CD4-positive, alpha-beta T cell treated with Interleukin-1 beta for 1 hour (primary cell): ENCODE data around the gene PPFIA1.
"Not testable (repeated sequence)": the region's sequence is repeated elsewhere in the genome, so short reads cannot be mapped to it uniquely, and the experiment has no call there.

ENCODE experiments used
- DNase-seq, 2 donors: peaks; one replicate each; pipeline ENCODE4 v3.0.0-alpha.2; 2020 to 2022

PPFIA1 gene

DNA sequence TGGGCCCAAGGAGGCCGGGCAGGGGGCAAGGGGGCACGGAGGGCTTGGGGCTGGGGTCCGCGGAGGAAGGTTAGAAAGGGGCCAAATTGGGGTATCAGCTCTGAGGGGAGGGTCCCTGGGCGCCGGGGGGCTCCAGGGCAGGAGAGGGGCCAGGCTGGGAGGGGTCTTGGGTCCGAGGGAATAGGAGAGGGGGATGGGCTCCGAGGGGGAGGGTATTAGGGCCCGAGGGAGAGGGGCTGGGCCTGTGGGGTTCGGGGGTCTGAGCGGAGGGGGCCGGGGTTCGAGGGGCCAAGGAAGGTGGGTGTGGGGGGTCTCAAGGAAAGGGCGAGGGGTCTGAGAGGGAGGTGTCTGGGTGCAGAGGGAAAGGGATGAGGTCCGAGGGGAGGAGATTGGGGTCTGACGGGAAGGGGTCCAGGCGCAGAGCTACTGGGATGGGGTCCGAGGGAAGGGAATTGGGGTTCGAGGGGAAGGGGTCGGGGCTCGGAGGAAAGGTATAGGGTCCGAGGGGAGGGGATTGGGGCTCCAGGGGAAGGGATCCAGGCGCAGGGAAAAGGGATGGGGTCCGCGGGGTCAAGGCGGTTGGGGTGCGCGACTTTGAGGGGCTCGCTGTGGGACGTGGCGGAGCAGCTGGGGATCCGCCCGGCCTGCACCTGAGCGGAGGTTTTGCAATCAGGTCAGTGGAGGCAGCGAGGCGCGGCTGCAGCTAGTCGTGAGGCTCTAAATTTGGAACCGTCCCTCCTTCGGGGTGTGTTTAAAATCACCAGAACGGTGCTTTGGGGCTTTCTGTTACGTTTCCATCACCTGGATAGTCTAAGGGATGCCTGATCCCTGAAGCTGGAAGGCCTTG, 128.6 kb downstream of the PPFIA1 start:
- no peak for DNase-seq

DNA sequence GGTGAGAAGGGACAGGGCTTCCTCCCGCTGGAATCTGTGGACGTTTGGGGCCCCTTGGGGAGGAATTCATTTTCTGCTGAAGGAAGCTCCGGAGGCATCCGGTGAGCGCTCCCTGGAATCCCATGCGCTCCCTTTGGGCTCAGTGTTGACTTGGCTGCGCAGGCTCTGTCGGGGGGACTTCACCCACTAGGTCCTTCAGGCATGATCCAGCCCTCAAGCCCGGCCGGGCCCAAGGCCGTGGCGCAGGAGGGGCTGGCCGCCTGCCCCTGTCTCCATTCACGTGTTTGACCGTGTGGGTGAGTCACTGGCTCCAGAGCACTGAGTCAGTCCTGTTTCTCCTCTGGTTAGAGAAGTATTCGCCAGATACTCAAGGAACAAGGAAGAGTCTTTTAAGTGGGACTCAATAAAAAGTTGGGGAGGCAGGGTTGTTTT, 129.2 kb downstream of the PPFIA1 start:
- peak in 1 of 2 donors; percentile 26 for DNase-seq

DNA sequence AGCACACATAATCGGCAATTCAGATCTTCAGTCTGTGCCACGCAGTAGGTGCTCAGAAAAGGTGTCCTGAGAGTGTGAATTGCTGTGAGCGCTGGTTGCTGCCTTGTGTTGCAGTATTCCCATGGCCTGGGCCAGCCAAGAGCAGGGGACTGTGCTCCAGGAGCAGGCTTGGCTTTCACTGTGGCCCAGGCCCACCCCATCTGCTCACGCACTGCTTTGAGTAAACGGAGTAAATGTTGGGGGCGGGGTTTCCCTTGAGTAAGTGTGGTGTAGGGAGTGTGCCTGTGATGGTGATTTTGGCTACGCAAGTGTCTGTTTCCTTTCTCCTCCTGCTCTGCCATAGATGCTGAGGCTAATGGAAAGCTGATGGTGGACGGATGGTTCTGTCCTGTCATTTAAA, 130.2 kb downstream of the PPFIA1 start:
- DNase-seq = no peak

DNA sequence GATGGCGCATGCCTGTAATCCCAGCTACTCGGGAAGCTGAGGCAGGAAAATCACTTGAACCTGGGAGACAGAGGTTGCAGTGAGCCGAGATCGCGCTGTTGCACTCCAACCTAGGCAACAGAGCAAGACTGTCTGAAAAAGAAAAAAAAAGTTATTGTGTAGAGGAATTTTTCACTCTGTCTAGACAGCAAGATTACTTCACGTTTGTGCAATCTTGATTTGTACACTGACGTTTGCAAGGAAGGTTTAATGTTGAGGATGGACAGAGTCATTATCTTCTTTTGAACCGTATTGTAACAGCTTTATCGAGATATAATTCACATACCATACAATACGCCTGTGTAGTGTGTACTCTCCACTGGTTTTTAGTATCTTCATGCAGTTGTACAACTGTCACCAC, 131.5 kb downstream of the PPFIA1 start:
- DNase-seq = no peak

DNA sequence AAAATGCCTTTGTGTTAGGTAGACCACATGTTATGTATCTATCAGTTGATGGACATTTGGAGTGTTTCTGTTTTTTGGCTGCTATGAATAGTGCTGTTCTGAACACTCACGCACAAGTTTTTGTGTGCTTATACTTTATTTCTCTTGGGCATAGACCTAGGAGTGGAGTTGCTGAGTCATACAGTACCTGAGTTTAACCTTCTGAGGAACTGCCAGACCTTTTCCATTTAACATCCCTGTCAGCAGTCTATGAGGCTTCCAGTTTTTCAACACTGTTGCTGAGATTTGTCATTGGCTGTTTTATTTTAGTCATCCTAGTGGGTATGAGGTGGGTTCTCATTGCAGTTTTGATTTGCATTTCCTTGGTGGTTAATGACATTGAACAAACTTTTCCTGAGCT, 132.2 kb downstream of the PPFIA1 start:
- no peak for DNase-seq

DNA sequence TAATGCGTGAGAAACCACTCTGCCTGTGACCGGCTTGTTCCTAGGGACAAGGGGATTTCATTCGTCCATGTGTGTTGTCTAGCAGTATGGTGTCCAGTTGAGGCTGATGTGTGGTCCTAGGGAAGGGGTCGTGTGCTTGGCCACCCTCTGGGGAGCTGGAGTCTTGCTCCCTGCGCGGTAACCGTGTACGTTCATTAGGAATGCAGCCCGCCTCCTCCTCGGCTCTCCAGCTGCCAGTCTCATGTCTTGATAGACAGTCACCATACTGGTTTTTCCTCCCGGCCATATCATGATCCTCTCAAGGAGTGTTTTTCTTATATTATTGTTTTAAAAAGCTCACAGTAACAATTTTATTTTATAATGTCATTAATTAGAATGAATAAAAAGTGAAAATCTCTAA, 133.8 kb downstream of the PPFIA1 start:
- DNase-seq = no peak

DNA sequence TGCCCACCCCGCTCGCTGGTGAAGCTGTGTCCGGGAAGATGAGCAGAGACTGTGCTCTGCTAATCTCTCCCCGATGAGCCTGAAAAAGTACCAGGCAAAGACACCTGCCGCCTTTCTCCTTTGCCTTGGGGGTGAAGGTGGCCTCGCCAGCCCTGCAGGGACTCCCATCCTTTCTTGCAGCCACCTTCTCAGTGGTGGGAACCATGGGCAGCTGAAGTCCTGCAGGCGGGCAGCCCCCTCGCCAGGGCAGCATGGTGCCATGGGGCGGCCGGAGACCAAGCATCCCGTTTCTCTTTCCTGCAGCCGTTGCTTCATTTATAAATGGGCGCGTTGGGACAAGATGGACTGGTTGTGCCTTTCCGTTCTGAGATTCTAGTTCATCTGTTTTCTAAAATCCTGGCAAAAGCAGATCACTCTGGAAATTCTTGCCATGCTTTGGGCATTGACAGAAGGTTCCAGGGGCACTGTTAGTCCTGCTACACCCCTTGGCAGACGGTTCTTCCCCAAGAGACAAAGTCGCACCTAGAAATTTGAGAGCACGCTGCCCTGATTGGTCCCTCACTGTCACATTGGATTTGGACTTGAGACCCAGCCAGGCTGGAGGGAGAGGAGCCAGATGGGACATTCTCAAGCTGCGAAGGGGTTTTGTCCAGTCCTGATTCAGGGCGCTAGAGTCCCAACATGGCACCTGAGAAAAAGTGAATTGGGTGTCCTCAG, 135.3 kb downstream of the PPFIA1 start:
- no peak for DNase-seq

DNA sequence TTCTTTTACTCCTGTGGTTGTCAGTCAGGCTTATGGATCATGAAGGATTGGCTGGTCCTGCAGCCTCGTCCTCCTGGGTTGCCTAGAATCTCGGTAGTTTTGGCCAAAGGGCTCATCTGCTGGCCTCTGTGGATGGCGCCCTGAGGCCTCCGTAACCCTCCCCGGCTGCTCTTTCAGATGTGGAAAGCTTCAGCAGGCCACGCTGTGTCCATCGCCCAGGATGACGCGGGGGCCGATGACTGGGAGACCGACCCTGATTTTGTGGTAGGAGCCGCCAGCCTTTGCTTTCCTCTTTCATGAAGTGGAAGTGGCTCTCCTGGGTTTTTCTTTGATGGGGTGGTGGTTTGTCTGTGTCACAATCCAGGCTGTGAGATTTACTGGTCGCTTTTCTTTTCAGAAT, 136.6 kb downstream of the PPFIA1 start:
- no peak for DNase-seq

DNA sequence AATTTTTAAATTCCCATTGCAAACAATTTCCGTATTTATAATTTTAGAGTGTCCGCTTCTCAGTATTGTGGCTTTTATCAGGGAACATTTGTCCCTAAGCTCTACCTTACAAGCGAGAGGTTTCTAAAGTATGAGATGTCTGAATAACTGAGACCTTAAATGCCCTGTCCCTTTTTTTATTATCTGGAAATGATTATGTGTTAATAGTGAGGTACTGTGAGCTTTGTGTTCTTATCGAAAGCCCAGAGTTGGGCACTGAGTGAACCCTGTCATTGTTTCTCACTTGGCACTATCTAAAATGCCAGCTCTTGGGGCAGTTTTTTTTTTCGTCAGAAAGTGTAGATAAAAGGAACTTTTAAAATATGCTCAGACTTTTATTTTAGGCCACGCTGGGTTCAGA, 137.3 kb downstream of the PPFIA1 start:
- DNase-seq = no peak

DNA sequence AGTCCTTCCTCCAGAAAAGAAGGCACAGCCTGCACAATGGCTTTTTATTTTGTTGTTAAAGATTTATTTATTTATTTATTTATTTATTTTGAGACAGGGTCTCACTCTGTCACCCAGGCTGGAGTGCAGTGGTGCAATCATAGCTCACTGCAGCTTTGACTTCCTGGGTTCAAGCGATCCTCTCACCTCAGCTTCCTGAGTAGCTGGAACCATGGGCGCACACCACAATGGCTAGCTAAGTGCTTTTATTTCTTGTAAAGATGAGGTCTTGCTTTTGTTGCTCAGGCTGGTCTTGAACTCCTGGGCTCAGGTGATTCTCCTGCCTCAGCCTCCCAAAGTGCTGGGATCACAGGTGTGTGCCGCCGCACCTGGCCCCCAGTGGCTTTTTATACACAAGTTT, 137.8 kb downstream of the PPFIA1 start:
- not testable (repeated sequence) for DNase-seq

DNA sequence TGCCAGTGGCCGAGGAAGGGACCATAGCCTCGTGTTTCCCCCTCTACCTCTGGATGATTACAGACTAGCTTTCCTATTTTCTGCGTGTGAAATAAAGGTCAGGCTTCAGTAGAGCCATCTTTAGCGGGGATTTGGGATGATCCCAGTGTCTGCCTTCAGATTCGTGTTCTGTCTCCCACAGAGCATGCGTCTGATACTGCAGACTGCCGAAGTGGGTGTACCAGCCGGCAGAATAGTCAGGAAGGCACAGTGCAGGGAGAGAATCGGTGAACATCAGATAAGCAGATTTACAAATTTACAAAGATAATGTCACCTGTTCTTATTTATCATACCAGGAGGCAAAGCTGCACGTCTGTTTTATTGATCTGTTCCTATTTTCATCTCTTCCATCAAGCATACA, 138.9 kb downstream of the PPFIA1 start:
- DNase-seq = no peak

DNA sequence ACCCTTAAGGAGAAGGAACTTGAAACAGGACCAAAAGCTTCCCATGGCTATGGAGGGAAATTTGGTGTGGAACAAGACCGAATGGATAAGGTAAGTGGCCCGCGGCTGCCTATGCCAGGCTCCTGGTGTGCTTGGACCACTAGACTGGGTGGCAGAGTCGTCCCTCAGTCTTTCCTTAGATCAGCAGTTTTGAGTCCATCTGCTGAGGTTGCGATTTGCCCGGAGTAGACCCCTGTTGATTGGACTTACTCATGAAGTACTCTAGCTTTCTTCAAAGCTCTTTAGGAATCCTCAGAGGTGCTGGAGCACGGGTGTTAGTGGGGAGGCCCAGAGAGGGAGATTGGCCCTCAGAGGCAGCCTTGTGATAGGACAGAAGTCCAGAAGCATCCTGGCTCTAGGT, 139.4 kb downstream of the PPFIA1 start:
- no peak for DNase-seq

DNA sequence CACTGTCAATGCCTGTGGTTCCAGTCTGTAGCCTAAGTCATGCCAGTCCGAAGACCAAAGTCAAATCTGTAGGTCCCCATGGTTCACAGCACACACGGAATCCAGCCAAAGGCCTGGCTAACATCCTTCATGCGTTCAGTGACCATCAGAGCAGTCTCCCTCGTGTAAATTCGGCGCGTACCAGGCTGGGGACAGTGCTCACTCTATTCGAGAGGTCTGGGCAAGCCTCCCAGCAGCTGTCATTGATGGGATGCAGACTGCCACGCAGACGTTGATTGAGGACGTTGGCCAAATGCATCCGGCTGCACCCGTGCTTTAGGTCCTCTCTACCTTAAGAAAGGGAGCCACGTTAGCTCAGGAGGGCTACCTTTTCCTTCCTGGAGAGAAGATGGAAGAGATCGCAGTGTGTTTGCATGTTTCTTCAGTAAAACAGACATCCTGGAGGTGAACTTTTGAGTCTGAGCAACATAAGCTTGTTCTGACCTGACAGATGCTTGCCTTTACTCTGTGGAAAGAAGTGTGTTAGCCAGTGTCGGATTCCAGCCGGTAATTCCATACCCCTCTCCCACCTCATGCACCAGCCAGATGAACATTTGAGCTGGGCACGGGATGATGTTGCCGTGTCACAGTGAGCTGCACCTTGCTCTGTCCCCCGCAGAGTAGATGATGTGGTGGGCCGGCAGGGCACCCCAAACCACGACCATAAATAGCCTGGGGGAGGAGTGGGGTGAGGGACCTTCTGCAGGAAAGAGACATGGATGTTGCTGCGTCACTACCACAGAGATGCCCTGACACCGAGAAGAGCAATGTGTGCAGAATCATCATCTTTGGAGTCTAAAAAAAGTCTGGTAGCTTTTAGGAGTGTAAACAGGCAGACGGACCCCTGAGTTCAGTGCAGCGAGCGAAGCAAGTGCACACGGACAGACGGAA, 140.1 kb downstream of the PPFIA1 start:
- DNase-seq = no peak

DNA sequence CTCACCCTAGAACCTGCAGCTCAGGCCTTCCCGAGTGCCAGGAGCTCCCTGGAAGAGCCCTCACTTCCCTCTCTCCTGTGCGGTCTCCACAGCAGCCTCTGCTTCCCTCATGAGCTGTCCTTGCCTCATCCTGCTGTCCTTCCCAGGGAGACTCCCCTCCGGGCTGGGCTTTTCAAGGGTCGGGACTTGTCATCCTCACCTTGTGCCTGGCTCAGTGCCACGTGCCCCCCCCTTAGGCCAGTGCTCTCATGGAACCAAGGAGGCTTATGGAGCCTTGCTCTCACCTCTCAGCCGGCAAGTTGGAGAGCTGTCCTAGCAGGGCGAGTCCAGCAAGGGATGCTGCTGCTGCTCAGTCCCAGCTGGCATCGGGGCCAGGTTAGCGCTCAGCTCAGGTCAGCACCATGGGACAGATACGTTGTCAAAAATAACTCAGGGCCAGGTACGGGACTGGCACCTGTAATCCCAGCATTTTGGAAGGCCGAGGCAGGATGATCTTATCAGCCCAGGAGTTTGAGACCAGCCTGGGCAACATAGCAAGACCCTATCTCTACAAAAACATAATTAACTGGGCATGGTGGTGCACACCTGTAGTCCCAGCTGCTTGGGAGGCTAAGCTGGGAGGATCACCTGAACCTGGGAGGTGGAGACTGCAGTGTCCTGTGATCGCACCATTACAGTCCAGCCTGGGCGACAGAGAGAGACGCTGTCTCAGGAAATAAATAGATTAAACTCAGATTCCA, 141.4 kb downstream of the PPFIA1 start:
- DNase-seq = no peak

DNA sequence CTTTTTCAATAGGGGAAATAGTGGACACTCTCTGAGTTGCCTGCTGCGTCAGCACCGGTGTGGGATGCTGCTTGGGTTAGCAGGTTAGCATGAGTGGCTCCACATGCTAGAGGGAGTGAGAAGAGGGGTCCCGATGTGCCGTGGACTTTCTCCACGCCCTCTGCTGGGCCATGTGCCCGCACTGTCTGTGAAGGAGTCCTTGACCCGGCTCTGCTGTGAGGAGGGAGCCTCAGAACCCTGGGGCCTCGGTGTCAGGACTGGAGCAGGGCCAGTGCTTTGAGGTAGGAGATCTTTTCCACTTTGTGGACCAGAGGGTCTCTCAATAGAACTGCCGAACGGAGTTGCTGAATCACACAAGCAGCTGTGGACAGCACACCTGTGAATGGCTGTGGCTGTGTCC, 142.7 kb downstream of the PPFIA1 start:
- DNase-seq = no peak

DNA sequence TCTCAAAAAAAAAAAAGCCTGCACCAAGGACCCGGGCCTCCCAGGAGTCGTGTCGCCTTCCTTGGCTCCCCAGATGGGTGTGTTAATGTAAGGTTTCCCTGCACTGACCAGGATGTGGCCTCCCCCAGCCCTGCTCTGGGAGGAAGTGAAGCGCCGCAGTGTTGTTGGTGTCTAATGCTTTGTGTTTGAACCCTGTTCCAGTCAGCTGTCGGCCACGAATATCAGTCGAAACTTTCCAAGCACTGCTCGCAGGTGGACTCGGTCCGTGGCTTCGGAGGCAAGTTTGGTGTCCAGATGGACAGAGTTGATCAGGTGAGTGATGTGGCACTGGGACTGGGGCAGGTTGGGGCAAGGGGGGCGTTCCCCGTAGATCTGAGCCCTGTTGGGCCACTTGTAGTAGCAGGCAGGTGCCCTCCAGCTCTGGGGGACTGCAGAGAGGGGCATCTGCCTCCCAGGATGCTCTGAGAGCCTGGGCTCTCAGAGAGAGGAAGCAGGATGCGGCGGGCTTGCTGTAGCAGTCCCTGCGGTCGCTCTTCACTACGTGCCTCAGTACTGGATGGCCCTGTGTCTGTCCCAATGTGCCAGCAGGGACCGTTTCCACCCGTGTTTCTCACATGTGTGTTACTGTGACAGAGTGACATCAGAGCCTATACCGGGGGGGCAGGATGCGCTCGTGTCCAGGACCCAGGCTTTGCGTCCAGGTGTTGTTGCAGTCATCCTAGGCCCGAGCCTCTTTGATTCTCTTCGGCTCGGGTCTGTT, 144.0 kb downstream of the PPFIA1 start:
- no peak for DNase-seq

DNA sequence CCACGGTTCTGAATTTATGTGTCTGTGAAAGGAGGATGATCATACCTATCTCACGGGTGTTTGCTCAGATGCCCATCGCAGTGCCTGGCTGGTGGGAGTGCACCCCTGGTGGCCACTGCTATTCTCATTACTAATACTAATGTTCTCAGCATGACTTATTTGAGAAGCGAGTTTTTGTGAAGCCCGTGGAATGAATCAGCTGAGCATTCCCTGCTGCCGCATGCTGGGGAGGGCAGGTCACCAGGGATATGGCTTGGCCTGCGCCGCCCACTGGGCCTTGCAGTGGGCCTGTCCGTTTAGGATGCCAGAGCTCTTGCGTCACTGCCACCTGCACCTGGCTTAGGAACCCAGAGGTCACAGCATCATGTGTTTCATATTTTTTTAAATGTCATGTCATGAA, 144.7 kb downstream of the PPFIA1 start:
- DNase-seq = no peak

DNA sequence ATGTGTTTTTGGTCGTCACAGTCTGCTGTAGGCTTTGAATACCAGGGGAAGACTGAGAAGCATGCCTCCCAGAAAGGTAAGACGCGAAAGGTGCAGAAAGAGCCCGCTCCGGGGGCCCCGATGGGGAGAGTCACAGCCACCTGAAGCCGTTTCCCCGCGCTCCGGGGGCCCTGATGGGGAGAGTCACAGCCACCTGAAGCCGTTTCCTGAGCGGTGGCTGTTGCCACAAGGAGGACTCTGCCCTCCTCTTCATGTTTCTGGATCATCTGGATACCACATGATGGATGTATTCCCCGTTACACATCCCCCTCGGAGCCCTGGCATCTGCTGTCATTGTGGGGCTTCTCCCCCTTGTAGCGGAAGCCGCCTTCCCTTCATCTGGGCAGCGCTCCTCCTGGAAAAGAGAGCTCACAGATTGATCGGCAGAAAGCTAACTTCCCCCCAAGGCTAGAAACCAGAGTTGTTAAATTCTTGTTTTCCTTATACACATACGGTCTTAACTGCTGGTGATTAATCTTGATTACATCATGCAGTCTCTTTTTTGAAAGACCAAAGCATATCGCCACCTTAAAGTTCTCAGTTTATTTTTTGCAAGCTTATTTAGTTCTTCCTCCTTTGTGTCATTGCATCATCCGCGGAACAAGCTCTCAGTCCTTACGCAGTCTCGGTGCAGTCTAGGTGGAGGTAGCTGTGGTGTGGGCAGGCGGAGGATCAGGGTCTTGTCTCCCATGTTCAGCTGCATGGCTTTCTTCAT, 145.3 kb downstream of the PPFIA1 start:
- DNase-seq = no peak

DNA sequence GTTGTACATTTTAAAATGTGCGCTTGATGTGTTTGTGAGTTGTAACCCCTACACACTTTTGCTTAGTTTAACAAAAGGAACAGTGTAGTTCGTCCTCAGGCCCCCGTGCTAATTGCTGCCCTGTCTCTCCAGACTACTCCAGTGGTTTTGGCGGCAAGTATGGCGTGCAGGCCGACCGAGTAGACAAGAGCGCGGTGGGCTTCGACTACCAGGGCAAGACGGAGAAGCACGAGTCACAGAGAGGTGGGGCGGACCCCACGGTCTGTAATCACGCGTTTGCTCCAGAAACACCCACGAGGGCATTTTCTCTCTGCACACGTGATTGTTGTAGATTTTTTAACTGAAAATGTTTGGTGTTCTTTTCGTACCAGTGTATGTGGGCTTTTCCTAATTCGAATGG, 146.4 kb downstream of the PPFIA1 start:
- DNase-seq = no peak

DNA sequence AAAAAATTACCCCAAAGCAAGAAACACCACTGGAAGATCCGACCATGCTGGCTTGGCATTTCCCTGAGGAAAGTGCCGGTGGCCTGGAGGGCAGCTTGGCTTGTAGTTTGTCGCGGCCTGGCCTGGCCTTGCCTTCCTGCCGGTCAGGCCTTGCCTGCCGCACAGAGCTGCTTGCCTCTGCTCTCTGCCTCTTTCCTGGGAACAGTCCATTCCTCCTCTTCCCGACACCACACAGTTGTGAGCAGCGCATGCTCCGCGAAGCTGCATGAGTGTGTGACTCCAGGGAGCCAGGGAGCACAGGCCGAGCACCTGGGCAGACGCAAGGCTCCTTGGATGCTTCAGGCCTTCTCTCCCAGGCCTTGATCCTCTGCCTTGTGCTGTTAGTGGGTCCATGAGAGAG, 147.6 kb downstream of the PPFIA1 start:
- DNase-seq = no peak
